Measurements from ENCODE around the gene ARPP21. TPM values are rescaled to one million over a fixed set of nuclear protein-coding genes. Genes with fewer than 3 reads are reported as not detected.

ARPP21 gene
- total RNA-seq (2014; rRNA removed; shearing (Covaris generic)) = not detected in 2 replicates
- not detected in 2 replicates for polyA plus RNA-seq (2016; fragmentation: Nextera tagmentation; extraction: Ambion mirVana)

GRCh38 chr3:35639254-35640186 is at the start of gene ARPP21:
Gene ARPP21 (plus strand): TSS chr3:35639525. CDS start chr3:35681752, 42,227 bp downstream.
- Histone ChIP-seq H3F3A (ENCODE audit: insufficient read depth) (no peaks in the 10 kb centered on the region), H3K27me3 (replicated peaks; ENCODE audit: insufficient read depth) (peaks cover 9% of the 10 kb centered on the region; the same call in 1 of the 2 replicates), H3K27ac (no peak within 1 kb of the TSS), H3K4me1 (ENCODE audit: insufficient read depth) (no peaks in the 10 kb centered on the region), H3K9me2 (ENCODE audit: insufficient read depth) (no peaks in the 10 kb centered on the region), H3K79me2 (ENCODE audit: insufficient read depth) (no peaks in the 10 kb centered on the region), H4K20me1 (ENCODE audit: insufficient read depth) (no peaks in the 10 kb centered on the region), H3K4me3 (no peak within 1 kb of the TSS), H3K36me3 (ENCODE audit: low read depth) (no peaks in the 10 kb centered on the region), H3K4me2 (ENCODE audit: unreplicated experiment) (no peak within 1 kb of the TSS), H2AFZ (0 out of 2 replicates have a peak within 1 kb of the TSS, but pooled peaks have one; percentile 38), H3K9me3 (ENCODE audit: low read depth) (no peaks in the 10 kb centered on the region), H3K9ac (no peak within 1 kb of the TSS)
- TF ChIP-seq EZH2phosphoT487 (IDR thresholded peaks at IDR 0.05; ENCODE audit: insufficient read depth, low read depth) = no peak
- TF ChIP-seq EZH2 (IDR thresholded peaks at IDR 0.05; ENCODE audit: insufficient read depth, poor library complexity, severe bottlenecking) = no peak
- no peak for DNase-seq
- WGBS, 2 experiments (ENCODE audit: low coverage in 1 of 2, low lambda C conversion rate in 2 of 2, missing lambda C conversion rate in 2 of 2) = 5 to 8% methylated on average over 78 of the region's 83 CpGs
- in situ Hi-C loops (cut with MboI) = no loop called here

- Histone ChIP-seq H3K36me3 (ENCODE audit: low read depth) (no peaks in the 10 kb centered on the region), H4K20me1 (ENCODE audit: insufficient read depth) (no peaks in the 10 kb centered on the region), H3K4me3 (no peak overlapping the region), H3K4me2 (ENCODE audit: unreplicated experiment) (no peak overlapping the region), H3F3A (ENCODE audit: insufficient read depth) (no peaks in the 10 kb centered on the region), H3K9me3 (ENCODE audit: low read depth) (no peaks in the 10 kb centered on the region), H3K9me2 (ENCODE audit: insufficient read depth) (no peaks in the 10 kb centered on the region), H3K27ac (no peak overlapping the region), H3K9ac (no peak overlapping the region), H3K27me3 (replicated peaks; ENCODE audit: insufficient read depth) (no peaks in the 10 kb centered on the region), H3K79me2 (ENCODE audit: insufficient read depth) (no peaks in the 10 kb centered on the region), H2AFZ (no peak overlapping the region), H3K4me1 (ENCODE audit: insufficient read depth) (no peaks in the 10 kb centered on the region)
- TF ChIP-seq EZH2phosphoT487 (IDR thresholded peaks at IDR 0.05; ENCODE audit: insufficient read depth, low read depth) (no peak), EZH2 (IDR thresholded peaks at IDR 0.05; ENCODE audit: insufficient read depth, poor library complexity, severe bottlenecking) (no peak)
- 10 to 12% methylated on average over 5 of the region's 5 CpGs for WGBS, 2 experiments (ENCODE audit: low coverage in 1 of 2, low lambda C conversion rate in 2 of 2, missing lambda C conversion rate in 2 of 2)
- DNase-seq = no peak
- in situ Hi-C loops (cut with MboI) = no loop called here
Observed at GRCh38 chr3:35592589-35593295, 46.6 kb upstream of the ARPP21 start.

GRCh38 chr3:35594739-35595138 is 44.6 kb upstream of the ARPP21 start:
- H3K9me2 ChIP-seq (ENCODE audit: insufficient read depth) = no peaks in the 10 kb centered on the region
- no peak overlapping the region for H2AFZ ChIP-seq
- H3F3A ChIP-seq (ENCODE audit: insufficient read depth) = no peaks in the 10 kb centered on the region
- no peak overlapping the region for H3K9ac ChIP-seq
- H3K4me1 ChIP-seq (ENCODE audit: insufficient read depth) = no peaks in the 10 kb centered on the region
- TF ChIP-seq EZH2 (IDR thresholded peaks at IDR 0.05; ENCODE audit: insufficient read depth, poor library complexity, severe bottlenecking) = no peak
- TF ChIP-seq EZH2phosphoT487 (IDR thresholded peaks at IDR 0.05; ENCODE audit: insufficient read depth, low read depth) = no peak
- H3K27me3 ChIP-seq (replicated peaks; ENCODE audit: insufficient read depth) = no peaks in the 10 kb centered on the region
- no peaks in the 10 kb centered on the region for H3K9me3 ChIP-seq (ENCODE audit: low read depth)
- no peaks in the 10 kb centered on the region for H3K79me2 ChIP-seq (ENCODE audit: insufficient read depth)
- no peaks in the 10 kb centered on the region for H3K36me3 ChIP-seq (ENCODE audit: low read depth)
- no peak overlapping the region for H3K4me2 ChIP-seq (ENCODE audit: unreplicated experiment)
- no peak overlapping the region for H3K27ac ChIP-seq
- H3K4me3 ChIP-seq = no peak overlapping the region
- no peaks in the 10 kb centered on the region for H4K20me1 ChIP-seq (ENCODE audit: insufficient read depth)
- DNase-seq = no peak
- in situ Hi-C loops (cut with MboI) = no loop called here

GRCh38 chr3:35596335-35596995 is 42.9 kb upstream of the ARPP21 start:
- Histone ChIP-seq H3K27me3 (replicated peaks; ENCODE audit: insufficient read depth) (no peaks in the 10 kb centered on the region), H2AFZ (no peak overlapping the region), H3K9me3 (ENCODE audit: low read depth) (no peaks in the 10 kb centered on the region), H3K4me3 (no peak overlapping the region), H3K79me2 (ENCODE audit: insufficient read depth) (no peaks in the 10 kb centered on the region), H3K9ac (no peak overlapping the region), H3K9me2 (ENCODE audit: insufficient read depth) (no peaks in the 10 kb centered on the region), H4K20me1 (ENCODE audit: insufficient read depth) (no peaks in the 10 kb centered on the region), H3F3A (ENCODE audit: insufficient read depth) (no peaks in the 10 kb centered on the region), H3K36me3 (ENCODE audit: low read depth) (no peaks in the 10 kb centered on the region), H3K27ac (no peak overlapping the region), H3K4me1 (ENCODE audit: insufficient read depth) (no peaks in the 10 kb centered on the region), H3K4me2 (ENCODE audit: unreplicated experiment) (no peak overlapping the region)
- in situ Hi-C loops (cut with MboI) = no loop called here
- DNase-seq = no peak
- WGBS, 2 experiments (ENCODE audit: low coverage in 1 of 2, low lambda C conversion rate in 2 of 2, missing lambda C conversion rate in 2 of 2) = 10 to 15% methylated on average over 3 of the region's 3 CpGs
- TF ChIP-seq EZH2phosphoT487 (IDR thresholded peaks at IDR 0.05; ENCODE audit: insufficient read depth, low read depth) (no peak), EZH2 (IDR thresholded peaks at IDR 0.05; ENCODE audit: insufficient read depth, poor library complexity, severe bottlenecking) (no peak)
